Measurements from ENCODE around the gene NDUFA11.

DNA sequence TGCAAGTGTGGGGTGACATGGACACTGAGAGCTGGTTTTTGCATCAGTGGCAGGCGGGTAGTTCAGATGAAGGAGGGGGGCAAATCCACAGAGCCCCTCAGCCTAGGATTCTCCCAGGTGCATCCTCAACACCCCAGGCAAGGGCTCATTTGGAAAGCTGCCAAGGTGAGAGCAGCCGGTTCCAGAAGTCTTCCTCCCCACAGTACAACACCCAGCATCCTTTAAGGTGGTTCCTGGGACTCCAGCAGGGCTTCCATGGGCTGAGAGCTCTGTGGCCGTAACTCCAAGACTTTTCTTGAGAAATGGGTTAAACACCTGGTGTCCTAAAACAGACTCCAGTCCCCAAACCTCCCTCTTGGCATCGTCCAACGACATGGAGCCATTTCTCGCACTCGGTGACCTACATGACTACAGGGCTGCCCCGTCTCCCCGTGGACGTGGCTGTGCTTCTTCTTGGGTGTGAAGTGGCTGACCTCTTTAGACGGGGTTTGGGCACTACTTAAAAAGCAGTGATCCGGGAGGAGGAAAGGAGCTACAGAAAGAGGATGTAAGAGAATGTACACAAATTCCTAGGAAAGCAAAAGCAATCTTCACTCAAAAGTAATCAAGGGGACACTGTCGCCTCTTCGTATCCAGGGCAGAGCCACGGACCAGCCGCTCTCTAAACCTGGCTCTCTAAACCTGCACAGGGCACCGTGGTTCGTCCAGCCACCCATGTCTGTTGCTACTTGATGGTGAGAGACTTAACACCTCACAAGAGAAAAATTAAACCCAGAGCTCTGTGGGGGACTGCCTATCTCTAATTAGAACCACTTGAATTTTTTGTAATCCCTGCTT, 48.8 kb upstream of the NDUFA11 start:
- no peak for TF ChIP-seq EZH2 (IDR thresholded peaks at IDR 0.05; ENCODE audit: borderline replicate concordance, low read depth, low read length, severe bottlenecking)
- TF ChIP-seq, protein P1, sequence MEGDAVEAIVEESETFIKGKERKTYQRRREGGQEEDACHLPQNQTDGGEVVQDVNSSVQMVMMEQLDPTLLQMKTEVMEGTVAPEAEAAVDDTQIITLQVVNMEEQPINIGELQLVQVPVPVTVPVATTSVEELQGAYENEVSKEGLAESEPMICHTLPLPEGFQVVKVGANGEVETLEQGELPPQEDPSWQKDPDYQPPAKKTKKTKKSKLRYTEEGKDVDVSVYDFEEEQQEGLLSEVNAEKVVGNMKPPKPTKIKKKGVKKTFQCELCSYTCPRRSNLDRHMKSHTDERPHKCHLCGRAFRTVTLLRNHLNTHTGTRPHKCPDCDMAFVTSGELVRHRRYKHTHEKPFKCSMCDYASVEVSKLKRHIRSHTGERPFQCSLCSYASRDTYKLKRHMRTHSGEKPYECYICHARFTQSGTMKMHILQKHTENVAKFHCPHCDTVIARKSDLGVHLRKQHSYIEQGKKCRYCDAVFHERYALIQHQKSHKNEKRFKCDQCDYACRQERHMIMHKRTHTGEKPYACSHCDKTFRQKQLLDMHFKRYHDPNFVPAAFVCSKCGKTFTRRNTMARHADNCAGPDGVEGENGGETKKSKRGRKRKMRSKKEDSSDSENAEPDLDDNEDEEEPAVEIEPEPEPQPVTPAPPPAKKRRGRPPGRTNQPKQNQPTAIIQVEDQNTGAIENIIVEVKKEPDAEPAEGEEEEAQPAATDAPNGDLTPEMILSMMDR (IDR thresholded peaks at IDR 0.05; ENCODE audit: borderline replicate concordance, extremely low read depth, low read length, poor library complexity, severe bottlenecking), result no peak

Data from DND-41 (cell line).